ENCODE results near the gene PCDH9.

Gene PCDH9

DNA sequence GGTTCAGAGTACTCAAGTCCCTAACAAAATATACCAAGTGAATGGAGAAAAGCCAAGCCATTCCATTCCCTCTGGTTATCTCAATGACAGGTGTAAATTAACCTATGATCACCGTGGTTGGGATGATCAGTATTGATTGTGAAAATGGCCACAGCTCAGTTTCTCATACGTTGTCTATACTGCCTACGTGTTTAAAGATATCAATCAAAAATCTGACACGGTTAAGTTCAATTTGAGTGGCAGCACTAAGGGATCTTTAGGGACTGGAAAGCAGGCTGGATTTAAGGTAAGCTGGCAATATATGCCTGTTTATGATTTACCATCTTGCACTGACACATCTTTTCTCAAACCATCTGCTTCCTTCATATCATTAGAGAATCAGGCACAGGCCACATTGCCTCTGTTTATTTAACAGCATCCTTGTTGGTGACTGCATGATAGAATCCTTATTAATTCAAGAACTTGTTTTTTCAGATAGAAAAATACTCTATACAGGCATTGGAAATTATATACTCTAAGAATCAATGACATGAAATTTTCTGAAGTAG is 907.9 kb downstream of the PCDH9 start:
- TF ChIP-seq, protein P1, sequence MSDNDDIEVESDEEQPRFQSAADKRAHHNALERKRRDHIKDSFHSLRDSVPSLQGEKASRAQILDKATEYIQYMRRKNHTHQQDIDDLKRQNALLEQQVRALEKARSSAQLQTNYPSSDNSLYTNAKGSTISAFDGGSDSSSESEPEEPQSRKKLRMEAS (IDR thresholded peaks at IDR 0.05; ENCODE audit: low read depth, low read length) = no peak
- TF ChIP-seq POLR2A (IDR thresholded peaks at IDR 0.05; ENCODE audit: extremely low read depth, insufficient read length) (no peak), MYC (IDR thresholded peaks at IDR 0.05; ENCODE audit: low read depth, low read length) (no peak)
- TF ChIP-seq, protein P2, sequence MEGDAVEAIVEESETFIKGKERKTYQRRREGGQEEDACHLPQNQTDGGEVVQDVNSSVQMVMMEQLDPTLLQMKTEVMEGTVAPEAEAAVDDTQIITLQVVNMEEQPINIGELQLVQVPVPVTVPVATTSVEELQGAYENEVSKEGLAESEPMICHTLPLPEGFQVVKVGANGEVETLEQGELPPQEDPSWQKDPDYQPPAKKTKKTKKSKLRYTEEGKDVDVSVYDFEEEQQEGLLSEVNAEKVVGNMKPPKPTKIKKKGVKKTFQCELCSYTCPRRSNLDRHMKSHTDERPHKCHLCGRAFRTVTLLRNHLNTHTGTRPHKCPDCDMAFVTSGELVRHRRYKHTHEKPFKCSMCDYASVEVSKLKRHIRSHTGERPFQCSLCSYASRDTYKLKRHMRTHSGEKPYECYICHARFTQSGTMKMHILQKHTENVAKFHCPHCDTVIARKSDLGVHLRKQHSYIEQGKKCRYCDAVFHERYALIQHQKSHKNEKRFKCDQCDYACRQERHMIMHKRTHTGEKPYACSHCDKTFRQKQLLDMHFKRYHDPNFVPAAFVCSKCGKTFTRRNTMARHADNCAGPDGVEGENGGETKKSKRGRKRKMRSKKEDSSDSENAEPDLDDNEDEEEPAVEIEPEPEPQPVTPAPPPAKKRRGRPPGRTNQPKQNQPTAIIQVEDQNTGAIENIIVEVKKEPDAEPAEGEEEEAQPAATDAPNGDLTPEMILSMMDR (IDR thresholded peaks at IDR 0.05; ENCODE audit: low read depth, low read length) = no peak
- no peak overlapping the region for H3K4me3 ChIP-seq (ENCODE audit: low read depth, low read length)

DNA sequence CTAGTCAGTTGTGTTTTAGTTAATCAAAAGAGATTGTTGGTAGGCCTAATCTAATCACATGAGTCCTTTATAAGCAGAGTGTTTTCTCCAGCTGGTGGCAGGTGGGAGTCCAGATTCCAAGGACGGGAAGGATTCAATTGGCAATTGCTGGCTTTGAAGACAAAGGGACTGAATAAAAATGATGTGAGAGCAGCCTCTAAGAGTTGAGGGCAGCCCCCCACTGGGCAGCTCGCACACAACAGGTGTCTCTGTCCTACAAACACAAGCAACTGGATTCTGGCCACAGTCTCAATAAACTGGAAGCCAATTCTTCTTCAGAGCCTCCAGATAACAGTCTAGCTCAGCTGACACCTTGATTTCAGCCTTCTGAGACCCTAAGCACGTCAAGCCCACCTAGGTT is 915.2 kb downstream of the PCDH9 start:
- no peak overlapping the region for H3K4me3 ChIP-seq (ENCODE audit: low read depth, low read length)
- no peak for DNase-seq (ENCODE audit: low read depth)
- TF ChIP-seq, protein P1 (IDR thresholded peaks at IDR 0.05; ENCODE audit: low read depth, low read length) = no peak
- TF ChIP-seq, protein P2 (IDR thresholded peaks at IDR 0.05; ENCODE audit: low read depth, low read length) = no peak
- TF ChIP-seq MYC (IDR thresholded peaks at IDR 0.05; ENCODE audit: low read depth, low read length) (no peak), POLR2A (IDR thresholded peaks at IDR 0.05; ENCODE audit: extremely low read depth, insufficient read length) (no peak)

More for the DNA sequence above, 907.9 kb downstream of the PCDH9 start:
- DNase-seq (ENCODE audit: low read depth) = no peak

DNA sequence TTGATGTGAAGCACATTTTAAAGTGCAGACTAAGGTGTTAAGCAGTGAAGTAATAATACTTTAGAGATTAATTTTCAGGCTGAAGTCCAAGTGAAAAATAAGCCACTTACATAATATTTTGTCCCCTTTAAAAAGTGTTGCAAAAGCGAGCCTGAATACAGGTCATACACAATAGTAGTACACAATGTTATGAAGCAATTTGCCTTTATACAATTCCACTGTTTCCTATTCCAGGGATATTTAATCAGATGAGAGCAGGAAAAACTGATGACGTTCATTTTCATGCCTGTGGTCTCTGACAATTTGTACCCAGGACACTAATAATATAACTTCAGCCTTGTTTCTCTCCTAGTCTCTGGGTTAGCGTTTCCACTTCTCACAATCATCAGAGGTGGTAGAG is 916.7 kb downstream of the PCDH9 start:
- no peak for TF ChIP-seq POLR2A (IDR thresholded peaks at IDR 0.05; ENCODE audit: extremely low read depth, insufficient read length)
- TF ChIP-seq, protein P1 (IDR thresholded peaks at IDR 0.05; ENCODE audit: low read depth, low read length) = no peak
- TF ChIP-seq, protein P2 (IDR thresholded peaks at IDR 0.05; ENCODE audit: low read depth, low read length) = no peak
- TF ChIP-seq MYC (IDR thresholded peaks at IDR 0.05; ENCODE audit: low read depth, low read length) = no peak
- no peak for DNase-seq (ENCODE audit: low read depth)
- H3K4me3 ChIP-seq (ENCODE audit: low read depth, low read length) = no peak overlapping the region

DNA sequence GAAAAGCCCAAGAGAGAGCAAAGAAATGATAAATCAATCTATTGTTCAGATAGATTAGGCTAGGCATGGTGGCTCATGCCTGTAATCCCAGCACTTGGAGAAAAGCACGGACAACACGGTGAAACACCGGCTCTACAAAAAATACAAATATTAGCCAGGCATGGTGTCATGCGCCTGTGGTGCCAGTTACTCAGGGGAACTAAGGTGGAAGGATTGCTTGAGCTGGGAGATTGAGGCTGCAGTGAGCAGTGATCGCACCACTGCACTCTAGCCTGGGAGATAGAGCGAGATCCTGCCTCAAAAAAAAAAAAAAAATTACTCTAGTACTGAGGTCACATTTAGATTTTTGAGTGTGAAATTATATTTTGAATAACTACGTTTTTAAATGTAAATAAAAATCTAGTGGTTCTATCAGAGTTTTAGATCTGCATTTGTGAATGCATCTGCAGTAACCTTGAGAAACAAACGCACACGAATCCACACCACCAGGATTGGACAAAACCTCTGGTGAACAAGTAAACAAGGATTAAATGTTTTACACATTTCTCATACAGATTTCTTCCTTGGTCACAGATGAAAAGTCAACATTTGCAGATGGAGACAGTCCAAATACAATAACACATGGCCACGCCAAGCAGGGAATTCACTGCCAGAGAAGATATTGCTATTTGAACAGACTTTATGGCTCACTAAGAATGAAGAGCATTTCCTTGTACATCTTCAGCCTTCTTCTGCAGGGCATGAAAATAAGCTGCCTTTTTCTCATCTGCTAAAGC is 917.6 kb downstream of the PCDH9 start:
- no peak for DNase-seq (ENCODE audit: low read depth)
- no peak overlapping the region for H3K4me3 ChIP-seq (ENCODE audit: low read depth, low read length)
- TF ChIP-seq POLR2A (IDR thresholded peaks at IDR 0.05; ENCODE audit: extremely low read depth, insufficient read length) = no peak
- TF ChIP-seq, protein P2 (IDR thresholded peaks at IDR 0.05; ENCODE audit: low read depth, low read length) = no peak
- no peak for TF ChIP-seq MYC (IDR thresholded peaks at IDR 0.05; ENCODE audit: low read depth, low read length)

DNA sequence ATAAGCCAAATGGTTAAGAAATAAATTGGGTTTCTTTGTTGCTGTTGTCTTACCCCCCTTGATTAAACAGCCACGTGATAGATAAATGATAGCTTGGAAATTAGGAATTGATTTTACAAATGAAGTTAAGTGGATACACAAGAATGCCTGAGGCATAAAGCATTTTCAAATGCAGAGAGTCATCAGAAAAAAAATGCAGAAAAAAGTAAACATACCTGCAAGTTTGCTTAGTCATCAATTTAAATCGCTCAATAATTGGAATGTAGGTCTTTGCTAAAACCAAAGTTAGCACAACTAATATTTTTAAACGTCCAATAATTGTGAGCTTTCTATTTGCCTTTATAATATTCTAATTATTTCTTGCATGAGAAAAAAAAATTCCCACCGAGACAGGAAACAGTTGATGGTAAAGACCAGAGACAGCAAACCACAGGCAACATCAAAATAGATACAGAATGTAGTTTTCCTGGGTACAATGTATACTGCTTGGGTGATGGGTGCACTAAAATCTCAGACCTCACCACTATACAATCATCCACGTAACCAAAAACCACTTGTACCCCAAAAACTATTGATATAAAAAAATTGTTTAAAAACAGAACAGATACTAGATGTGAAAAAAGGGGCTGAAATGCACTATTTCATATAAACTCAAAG is 924.0 kb downstream of the PCDH9 start:
- H3K4me3 ChIP-seq (ENCODE audit: low read depth, low read length) = no peak overlapping the region
- DNase-seq (ENCODE audit: low read depth) = no peak

More for the DNA sequence above, 924.0 kb downstream of the PCDH9 start:
- TF ChIP-seq POLR2A (IDR thresholded peaks at IDR 0.05; ENCODE audit: extremely low read depth, insufficient read length) = no peak
- TF ChIP-seq, protein P1 (IDR thresholded peaks at IDR 0.05; ENCODE audit: low read depth, low read length) = no peak
- TF ChIP-seq MYC (IDR thresholded peaks at IDR 0.05; ENCODE audit: low read depth, low read length) = no peak
- TF ChIP-seq, protein P2 (IDR thresholded peaks at IDR 0.05; ENCODE audit: low read depth, low read length) = no peak
